GM18526 (cell line): ENCODE data around the gene AMBRA1.

ENCODE experiments used
- POLR2A ChIP-seq: IDR thresholded peaks from 3 replicates; pipeline ENCODE4 v1.6.1; 2011; ENCODE audit not compliant: insufficient read length; ENCODE audit errors: extremely low read depth

The AMBRA1 gene

DNA sequence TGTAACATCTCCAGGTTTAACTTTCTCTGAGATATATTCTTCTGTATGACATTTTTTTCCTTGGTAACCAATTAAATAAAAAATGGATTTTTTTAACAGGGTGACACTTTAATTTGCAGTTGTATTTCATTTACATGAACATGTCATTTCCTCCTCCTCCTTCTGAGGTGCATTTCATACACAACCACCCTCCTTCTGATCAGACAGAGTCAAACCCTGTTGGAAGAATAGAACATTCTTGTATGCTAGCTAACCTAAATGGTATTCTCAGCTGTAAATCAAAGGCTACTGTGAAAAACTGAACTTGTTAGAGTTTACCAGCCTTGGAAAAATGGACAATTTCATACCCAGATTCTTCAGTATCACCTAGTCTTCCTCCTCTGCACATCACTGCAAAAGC, 149.5 kb downstream of the AMBRA1 start:
- no peak for TF ChIP-seq POLR2A

GRCh38 chr11:46438211-46438610, 155.6 kb downstream of the AMBRA1 start:
- no peak for TF ChIP-seq POLR2A

- no peak for TF ChIP-seq POLR2A
Measured at GRCh38 chr11:46437122-46437689, 156.6 kb downstream of the AMBRA1 start.

GRCh38 chr11:46436113-46436512, 157.7 kb downstream of the AMBRA1 start:
- TF ChIP-seq POLR2A = no peak

DNA sequence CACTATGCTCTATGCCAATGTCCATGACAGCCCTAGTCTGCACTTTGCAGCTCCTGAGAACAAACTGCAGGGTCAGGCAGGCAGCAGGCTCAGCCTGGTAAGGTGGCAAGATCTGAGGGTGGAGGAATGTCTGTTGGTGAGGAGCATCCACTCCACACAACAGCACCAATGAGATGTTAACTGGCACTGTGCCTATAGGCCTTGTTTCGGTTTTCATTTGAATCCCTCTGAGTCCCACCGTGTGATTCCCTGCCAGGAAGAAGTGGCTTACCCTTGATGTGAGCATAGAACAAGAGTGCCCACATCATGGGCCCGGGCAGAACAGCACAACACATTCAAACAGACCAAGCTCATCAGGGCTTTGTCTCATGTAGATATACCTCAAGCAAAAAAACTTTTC, 158.1 kb downstream of the AMBRA1 start:
- TF ChIP-seq POLR2A = no peak

- no peak for TF ChIP-seq POLR2A
Measured at GRCh38 chr11:46431211-46431610, 162.6 kb downstream of the AMBRA1 start.

- no peak for TF ChIP-seq POLR2A
Measured at GRCh38 chr11:46429717-46430116, 164.1 kb downstream of the AMBRA1 start.

DNA sequence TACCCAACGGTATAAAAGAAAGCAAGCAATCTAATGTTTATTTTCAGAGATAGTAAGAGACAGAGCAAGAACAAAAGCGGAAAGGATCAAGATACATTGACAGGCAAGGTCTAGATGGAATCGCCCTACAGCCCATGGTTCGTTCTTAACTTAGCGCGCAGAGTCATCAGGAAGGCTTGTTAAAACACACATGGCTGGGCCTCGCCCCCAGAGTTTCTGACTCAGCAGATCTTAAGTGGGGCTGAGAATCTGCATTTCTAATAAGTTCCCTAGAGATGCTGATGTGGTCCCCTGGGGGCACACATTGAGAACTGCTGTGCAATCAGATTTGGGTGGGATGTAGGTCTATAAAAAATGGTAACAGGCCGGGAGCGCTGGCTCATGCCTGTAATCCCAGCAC, 166.5 kb downstream of the AMBRA1 start:
- TF ChIP-seq POLR2A = no peak

DNA sequence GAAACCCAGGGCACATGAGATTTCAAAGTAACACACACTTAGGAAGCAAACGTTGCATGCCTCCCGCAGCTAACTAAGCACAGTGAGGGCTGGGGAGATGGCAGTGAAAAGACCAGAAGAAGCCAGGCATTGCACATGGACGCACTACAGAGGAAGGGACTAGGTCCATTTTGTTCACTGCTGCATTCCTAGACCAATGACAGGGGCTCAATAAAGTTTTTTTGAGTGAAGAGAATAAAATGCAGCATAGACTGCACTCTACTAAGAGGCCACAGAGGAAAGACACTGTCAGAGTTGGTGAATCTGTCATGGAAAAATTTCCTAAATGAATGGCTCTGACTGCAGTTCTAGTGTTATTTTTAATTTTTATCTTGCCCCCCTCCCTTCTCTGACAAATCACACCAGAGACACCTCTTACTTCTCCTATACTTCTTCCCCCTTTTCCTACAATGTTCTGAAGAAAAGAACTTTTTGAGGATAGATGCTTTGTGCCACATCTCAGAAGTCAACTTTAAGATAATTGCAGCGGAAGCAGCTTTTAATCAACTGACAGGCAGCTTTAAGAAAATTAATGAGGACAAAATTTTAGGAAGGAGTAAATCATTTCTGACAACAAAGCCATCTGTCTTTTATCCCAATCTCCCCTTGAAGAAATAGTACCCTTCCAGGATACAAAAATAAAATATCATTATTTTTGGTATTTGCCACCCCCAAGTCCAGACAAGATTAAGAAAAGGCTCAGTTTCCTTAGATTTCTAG, 167.4 kb downstream of the AMBRA1 start:
- TF ChIP-seq POLR2A = no peak

- TF ChIP-seq POLR2A = no peak
Measured at GRCh38 chr11:46422588-46422987, 171.2 kb downstream of the AMBRA1 start.

GRCh38 chr11:46421257-46421880, 172.5 kb downstream of the AMBRA1 start:
- no peak for TF ChIP-seq POLR2A

DNA sequence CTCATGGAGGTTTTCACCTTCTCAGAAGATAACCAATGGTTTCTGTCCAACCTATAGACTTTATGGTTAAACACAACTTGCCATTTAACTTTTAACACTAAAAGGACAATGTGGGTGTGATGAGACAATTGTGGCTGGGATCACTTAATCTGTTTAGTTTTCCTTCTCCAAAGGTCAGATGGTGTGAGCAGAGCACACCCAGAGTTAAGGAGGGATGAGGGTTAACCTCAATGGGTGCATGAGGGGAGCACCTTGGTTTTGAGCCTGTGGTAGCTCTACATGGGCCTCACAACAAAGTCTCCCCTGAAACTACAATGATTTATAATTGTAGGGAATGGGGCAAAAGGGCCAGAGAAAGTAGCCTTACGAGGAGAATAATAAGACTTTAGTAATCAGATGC, 173.3 kb downstream of the AMBRA1 start:
- TF ChIP-seq POLR2A = no peak

GRCh38 chr11:46418751-46419150, 175.1 kb downstream of the AMBRA1 start:
- no peak for TF ChIP-seq POLR2A

DNA sequence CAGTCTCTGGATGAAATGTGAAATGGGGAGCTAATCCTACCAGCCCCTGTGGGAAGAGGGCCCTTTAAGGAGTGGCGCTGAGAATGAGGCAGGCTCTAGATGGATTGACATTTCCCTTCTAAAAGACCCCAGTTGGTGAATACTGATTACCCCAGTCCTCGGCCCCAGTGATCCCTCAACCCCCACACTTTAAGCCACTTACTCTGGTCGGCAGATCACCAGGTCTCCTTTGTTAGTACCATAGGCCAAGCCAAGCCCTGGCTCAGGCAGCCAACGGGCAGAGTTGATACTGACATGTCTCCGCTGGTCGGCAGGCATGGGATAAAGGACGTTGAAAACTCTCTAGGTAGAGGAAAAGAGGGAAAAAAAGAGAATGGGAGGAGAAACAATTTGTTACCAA, 176.1 kb downstream of the AMBRA1 start:
- TF ChIP-seq POLR2A = no peak

GRCh38 chr11:46414879-46415278, 178.9 kb downstream of the AMBRA1 start:
- TF ChIP-seq POLR2A = no peak

DNA sequence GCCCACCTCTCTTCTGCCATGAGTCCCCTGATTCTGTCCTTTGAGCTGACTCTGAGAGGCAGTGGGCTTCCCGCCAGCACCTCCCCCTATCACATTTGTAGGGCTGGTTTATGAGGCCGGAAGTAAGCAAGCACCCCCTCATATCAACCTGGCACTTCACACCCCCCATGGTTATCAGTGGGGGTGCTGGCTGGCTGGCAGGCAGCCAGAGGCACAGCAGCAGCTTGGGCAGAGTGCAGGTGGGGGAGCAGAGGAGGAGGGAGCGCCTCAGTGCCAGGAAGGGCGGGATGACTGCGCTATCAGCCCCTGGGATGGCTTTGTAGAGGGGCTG, 179.4 kb downstream of the AMBRA1 start:
- no peak for TF ChIP-seq POLR2A
